IMR-90 (cell line): Measurements from ENCODE around the gene TOMM40.

Experiments
- CEBPB ChIP-seq: IDR thresholded peaks from 2 replicates; pipeline ENCODE4 v1.6.1; 2012; ENCODE audit warnings: low read depth, low read length, improper control_type of control experiment
- CHD1 ChIP-seq: IDR thresholded peaks from 2 replicates; pipeline ENCODE4 v1.6.1; 2012; ENCODE audit warnings: low read depth, low read length, improper control_type of control experiment
- FOS ChIP-seq: fragments of 150-350 bp; IDR thresholded peaks from 2 replicates; pipeline ENCODE4 v1.6.1; 2016; ENCODE audit warnings: low read depth, low read length
- MAFK ChIP-seq: IDR thresholded peaks from 2 replicates; pipeline ENCODE4 v1.6.1; 2012; ENCODE audit warnings: low read depth, low read length, improper control_type of control experiment
- MAZ ChIP-seq: IDR thresholded peaks from 2 replicates; pipeline ENCODE4 v1.6.1; 2012; ENCODE audit warnings: low read depth, mild to moderate bottlenecking, low read length, improper control_type of control experiment, moderate library complexity, borderline replicate concordance
- MXI1 ChIP-seq: IDR thresholded peaks from 2 replicates; pipeline ENCODE4 v1.6.1; 2012; ENCODE audit warnings: low read depth, mild to moderate bottlenecking, low read length, moderate library complexity, borderline replicate concordance
- POLR2A ChIP-seq: IDR thresholded peaks from 2 replicates; pipeline ENCODE4 v1.6.1; 2012; ENCODE audit warnings: mild to moderate bottlenecking, low read depth, low read length
- RAD21 ChIP-seq: IDR thresholded peaks from 2 replicates; pipeline ENCODE4 v1.6.1; 2012; ENCODE audit warnings: low read length, improper control_type of control experiment
- RFX5 ChIP-seq: IDR thresholded peaks from 2 replicates; pipeline ENCODE4 v1.8.0; 2012; ENCODE audit warnings: low read depth, mild to moderate bottlenecking, low read length, moderate library complexity
- SMC3 ChIP-seq: fragments of 150-350 bp; IDR thresholded peaks from 2 replicates; pipeline ENCODE4 v1.6.1; 2016; ENCODE audit warnings: low read depth, mild to moderate bottlenecking, antibody characterized with exemption, low read length, moderate library complexity
- TF ChIP-seq, protein P1 (sequence below): conservative IDR thresholded peaks from 2 replicates; pipeline ENCODE4 v1.5.1; 2012; ENCODE audit warnings: mild to moderate bottlenecking, low read depth, low read length, improper control_type of control experiment
- TF ChIP-seq, protein P2 (sequence below): fragments of 150-350 bp; IDR thresholded peaks from 2 replicates; pipeline ENCODE4 v1.6.1; 2017; ENCODE audit warnings: mild to moderate bottlenecking, antibody characterized with exemption, low read length, low read depth

DNA sequence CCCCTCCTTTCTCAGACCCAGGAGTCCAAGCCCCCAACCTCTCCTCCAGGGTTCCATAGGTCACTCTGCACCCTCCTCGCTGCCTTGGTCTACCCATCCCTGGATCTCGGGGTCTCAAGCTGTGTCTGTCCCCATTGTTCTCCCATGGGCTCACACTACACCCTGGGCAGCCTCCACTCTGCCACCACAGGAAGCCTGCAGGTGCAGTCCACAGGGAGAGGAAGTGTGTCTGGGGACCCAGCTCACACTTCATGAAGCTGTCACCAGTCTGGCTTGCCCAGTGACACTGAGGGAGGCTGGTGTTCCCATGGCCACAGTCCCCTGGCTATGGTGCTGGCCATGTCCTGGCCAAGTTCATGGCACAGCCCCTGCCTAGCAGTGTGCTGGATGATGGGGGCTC is 39.6 kb upstream of the TOMM40 start:
- no peak for TF ChIP-seq RAD21
- TF ChIP-seq, protein P1, sequence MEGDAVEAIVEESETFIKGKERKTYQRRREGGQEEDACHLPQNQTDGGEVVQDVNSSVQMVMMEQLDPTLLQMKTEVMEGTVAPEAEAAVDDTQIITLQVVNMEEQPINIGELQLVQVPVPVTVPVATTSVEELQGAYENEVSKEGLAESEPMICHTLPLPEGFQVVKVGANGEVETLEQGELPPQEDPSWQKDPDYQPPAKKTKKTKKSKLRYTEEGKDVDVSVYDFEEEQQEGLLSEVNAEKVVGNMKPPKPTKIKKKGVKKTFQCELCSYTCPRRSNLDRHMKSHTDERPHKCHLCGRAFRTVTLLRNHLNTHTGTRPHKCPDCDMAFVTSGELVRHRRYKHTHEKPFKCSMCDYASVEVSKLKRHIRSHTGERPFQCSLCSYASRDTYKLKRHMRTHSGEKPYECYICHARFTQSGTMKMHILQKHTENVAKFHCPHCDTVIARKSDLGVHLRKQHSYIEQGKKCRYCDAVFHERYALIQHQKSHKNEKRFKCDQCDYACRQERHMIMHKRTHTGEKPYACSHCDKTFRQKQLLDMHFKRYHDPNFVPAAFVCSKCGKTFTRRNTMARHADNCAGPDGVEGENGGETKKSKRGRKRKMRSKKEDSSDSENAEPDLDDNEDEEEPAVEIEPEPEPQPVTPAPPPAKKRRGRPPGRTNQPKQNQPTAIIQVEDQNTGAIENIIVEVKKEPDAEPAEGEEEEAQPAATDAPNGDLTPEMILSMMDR: no peak
- TF ChIP-seq FOS: no peak
- TF ChIP-seq POLR2A: no peak
- TF ChIP-seq MXI1: no peak
- no peak for TF ChIP-seq CHD1
- no peak for TF ChIP-seq CEBPB
- no peak for TF ChIP-seq MAZ
- no peak for TF ChIP-seq RFX5
- TF ChIP-seq, protein P2, sequence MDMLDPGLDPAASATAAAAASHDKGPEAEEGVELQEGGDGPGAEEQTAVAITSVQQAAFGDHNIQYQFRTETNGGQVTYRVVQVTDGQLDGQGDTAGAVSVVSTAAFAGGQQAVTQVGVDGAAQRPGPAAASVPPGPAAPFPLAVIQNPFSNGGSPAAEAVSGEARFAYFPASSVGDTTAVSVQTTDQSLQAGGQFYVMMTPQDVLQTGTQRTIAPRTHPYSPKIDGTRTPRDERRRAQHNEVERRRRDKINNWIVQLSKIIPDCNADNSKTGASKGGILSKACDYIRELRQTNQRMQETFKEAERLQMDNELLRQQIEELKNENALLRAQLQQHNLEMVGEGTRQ: no peak
- no peak for TF ChIP-seq MAFK
- no peak for TF ChIP-seq SMC3
